ENCODE results near the gene LGALS14. TPM values are rescaled to one million over a fixed set of nuclear protein-coding genes. Genes with fewer than 3 reads are reported as not detected.
"Not testable (repeated sequence)": the region's sequence is repeated elsewhere in the genome, so short reads cannot be mapped to it uniquely, and the experiment has no call there.

The LGALS14 gene
- total RNA-seq, 1 donor from 2014 or later: not detected

DNA sequence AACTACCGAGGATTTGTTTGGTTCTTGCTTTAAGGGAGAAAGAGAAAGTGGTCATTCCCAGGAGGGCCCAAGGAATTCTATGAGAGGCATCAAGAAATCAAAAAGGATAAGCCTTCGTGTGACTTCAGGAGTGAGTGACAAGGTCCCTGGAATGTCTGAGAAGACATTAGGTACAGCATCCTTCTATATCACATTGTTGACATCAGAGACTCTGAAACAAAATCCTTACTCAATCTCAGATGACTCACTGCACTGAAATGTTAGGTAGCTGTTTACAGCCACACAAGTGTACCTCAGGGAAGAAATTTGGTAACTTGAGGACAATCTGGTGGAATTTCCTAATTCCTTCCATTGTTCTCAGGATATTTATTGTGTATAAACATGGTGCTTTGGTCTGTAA lies 7.9 kb upstream of the LGALS14 start:
- no peak for DNase-seq

DNA sequence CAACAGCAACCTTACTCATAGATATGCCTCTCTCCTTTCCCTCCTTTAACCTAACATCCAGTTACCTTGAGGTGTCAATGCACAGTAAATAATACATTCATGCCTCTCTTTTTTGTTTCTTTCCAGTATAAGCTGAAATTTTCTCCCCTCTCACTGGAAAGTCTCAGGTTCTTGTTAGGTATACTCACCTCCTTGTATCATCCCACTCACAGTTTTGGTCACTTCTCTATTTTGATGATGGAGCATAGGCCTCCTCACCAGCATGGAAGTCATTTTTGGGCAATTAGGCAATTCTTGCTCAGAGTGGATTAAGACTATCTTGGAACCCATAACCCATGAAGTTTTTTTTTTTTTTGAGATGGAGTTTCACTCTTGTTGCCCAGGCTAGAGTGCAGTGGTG lies 5.7 kb upstream of the LGALS14 start:
- no peak for DNase-seq

DNA sequence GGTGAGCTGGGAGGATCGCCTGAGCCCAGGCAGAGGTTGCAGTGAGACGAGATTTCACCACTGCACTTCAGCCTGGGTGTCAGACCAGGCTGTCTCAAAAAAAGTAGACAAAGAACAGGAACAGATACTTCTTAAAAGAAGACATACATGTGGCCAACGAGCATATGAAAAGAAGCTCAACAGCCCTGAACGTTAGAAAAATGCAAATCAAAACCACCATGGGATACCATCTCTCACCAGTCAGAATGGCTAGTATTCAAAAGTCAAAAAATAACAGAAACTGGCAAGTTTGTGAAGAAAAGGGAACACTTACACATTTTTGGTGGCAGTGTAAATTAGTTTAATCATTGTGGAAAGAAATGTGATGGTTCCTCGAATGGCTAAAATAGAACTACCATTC lies 3.0 kb upstream of the LGALS14 start:
- DNase-seq: no peak

DNA sequence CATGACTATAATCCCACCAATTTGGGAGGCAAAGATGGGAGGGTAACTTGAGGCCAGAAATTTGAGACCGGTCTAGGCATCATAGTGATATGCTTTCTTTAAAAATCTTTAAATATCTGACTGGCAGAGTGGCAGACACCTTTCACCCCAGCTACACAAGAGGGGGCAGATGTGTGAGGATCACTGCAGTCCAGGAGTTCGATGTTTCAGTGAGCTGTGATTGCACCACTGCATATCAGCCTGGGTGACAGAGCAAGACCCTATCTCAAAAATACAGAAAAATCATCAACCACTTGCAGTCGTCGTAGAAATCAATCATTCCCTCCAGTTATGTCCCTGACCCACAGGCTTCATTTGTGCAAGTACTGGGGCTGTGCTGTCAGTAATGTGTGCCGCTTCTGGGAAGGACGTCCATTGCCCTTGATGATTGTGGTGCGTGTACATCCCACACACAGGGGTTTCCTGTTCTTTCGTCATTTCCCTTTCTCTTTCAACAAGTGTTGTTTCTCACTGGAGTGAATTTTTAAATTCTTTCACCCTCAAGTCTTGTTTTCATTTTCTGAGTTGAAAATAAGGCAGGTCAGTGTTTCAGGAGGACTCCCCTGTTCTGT lies 1.4 kb downstream of the LGALS14 start:
- DNase-seq: no peak

DNA sequence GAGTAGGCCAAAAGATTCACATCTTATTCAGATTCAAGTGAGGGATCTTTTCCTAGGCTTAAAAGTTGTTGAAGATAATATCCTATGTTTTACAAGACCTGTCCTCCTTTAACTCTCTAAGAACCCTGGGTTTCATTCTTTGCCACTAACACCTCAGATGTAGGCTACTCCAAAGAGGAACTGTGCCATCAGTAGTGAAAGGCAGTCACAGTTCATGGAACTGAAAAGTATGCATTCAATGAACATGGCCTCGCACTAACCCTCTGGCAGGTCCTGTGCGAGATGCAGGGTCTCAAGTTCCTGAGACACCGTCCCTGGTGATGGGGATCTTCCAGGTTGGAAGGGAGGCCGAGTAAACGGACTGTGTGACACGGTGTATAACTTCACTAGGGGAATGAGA lies 4.3 kb downstream of the LGALS14 start:
- DNase-seq: no peak

DNA sequence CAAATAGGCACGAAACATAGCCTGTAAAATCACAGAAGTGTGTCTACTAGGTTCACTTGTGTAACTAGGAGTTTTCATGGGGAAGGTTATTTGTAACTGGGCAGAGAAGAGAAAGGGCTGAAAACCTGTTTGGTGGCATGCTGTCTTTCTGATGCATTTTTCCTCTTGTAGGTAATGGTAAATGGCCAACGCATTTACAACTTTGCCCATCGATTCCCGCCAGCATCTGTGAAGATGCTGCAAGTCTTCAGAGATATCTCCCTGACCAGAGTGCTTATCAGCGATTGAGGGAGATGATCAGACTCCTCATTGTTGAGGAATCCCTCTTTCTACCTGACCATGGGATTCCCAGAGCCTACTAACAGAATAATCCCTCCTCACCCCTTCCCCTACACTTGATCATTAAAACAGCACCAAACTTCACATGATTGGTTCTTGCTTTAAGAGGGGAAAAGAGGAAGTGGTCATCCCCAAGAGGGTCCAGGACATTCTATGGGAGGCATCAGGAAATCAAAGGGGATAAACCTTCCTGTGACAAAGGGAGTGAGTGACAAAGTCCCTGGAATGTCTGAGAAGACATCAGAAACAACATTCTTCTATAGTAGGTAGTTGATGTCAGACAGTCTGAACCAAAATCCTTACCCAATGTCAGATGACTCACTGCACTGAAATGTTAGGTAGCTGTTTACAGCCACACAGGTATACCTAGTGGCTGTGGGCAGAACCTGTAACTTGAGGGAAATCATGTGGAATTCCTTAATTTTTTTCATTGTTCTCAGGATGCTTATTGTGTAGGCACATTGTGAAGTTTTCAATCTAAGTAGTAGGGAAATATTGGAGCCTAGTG lies 5.0 kb downstream of the LGALS14 start:
- no peak for DNase-seq

DNA sequence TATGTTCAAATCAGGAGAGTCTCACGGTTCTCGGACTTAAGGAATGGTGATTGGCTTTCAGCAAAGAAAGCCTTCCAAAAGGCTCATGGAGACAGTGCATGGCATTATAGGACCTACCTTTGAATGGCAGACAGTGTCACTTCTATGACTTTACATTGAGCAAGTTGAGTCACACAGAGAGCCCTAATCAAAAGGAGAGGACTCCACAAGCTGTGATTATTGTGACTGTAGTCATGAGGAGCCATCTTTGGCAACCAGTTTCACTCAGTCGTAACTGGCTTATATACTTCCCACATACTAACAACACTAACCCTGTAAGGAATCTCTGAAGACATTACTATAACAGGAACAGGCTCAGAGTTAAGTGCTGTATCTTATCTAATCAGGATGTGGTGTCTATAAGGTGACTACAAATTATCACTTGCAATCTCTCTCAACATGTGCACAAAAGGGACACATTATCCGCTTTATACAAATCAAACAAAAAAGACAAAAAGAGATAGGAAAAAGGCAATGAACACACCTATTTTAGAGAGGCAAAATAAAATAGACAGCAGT lies 6.1 kb downstream of the LGALS14 start:
- DNase-seq: no peak

DNA sequence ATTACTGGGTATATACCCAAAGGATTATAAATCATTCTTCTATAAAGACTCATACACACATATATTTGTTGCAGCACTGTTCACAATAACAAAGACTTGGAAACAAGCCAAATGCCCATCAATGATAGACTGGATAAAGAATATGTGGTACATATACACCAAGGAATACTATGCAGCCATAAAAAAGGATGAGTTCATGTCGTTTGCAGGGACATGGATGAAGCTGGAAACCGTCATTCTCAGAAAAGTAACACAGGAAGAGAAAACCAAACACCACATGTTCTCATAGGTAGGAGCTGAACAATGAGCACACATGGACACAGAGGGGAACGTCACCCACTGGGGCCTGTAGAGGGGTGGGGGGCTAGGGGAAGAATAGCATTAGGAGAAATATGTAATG lies 15.9 kb downstream of the LGALS14 start:
- not testable (repeated sequence) for DNase-seq

DNA sequence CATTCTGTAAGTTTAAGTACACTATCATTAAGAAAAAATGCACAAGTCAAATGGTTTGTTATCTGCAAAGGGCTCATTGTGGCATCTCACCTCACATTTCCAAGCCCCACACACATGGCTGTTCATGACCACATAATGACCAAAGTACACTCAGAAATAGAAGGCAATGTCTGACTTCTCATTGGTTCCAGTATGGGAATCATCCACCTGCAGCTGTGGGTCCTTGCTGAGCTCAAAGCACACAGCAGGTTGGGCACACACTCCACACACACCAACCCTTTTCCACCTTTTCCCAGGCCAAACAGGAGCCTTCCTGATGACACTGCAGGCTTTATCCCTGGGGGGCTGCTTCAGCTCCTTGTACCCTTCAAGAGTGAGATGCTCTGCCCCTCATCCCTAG lies 21.7 kb downstream of the LGALS14 start:
- DNase-seq: no peak

DNA sequence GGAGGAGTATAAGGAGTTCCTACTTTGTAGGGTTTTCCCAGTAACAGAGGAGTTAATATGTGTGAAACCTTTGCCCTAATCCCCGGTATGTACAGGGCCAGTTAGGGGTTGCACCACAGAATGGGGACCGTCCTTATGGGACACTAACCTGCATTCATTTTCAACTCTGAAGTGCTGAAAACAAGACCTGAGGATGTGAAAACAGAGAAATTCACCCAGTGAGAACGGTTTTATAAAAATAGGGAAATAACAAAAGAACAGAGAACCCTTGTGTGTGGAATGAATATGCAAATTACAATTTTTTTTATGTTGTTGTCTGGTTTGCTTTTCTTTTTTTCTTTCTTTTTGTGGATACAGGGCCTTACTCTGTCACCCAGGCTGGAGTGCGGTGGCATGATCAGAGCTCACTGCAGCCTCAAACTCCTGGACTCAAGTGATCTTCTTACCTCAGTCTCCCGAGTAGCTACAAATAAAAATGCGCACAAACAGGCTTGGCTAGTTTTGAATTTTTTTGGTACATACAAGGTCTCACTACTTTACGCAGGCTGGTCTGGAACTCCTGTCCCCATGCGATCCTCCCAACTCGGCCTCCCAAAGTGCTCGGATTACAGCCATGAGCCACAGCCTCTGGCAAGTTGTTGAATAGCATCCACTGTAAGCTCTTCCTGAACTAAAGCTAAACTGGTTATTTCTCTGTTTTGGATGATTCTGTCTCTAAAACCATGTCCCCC lies 23.0 kb downstream of the LGALS14 start:
- no peak for DNase-seq

DNA sequence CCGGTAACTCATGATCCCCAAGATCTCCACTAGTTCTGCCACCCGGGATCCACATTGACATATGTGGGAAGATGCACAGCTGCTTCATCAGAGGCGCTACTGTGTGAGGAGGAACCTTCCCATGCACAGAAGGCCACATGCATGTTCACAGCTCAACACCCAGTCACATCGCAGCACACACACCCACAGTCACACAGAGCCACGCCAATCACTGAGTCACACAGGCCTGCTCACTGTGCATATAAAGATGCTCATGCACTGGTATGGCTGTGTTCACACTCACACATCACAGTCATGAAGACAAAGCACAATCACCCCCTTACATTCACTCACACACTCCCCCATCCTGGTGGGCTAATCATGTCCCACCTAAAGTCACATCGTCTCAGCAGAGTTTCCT lies 23.8 kb downstream of the LGALS14 start:
- DNase-seq: no peak

DNA sequence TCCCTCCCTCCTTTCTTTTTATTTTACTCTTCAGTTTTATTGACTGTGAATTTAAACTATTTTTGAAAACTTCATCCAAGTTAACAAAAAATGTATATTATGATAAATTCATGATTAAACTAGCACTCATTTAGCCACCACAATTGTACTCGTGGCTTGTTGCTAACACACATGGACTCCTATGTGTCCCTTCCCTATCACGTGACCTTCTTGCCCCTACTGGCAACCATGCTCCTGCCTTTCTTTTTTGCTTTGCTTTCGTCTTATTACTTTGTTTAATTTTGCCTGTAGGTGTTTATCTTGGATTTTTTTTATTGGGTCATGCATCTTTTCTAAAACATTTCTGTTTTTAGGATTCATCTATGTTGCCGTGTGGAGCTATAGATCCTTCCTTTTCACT lies 25.3 kb downstream of the LGALS14 start:
- DNase-seq: no peak

DNA sequence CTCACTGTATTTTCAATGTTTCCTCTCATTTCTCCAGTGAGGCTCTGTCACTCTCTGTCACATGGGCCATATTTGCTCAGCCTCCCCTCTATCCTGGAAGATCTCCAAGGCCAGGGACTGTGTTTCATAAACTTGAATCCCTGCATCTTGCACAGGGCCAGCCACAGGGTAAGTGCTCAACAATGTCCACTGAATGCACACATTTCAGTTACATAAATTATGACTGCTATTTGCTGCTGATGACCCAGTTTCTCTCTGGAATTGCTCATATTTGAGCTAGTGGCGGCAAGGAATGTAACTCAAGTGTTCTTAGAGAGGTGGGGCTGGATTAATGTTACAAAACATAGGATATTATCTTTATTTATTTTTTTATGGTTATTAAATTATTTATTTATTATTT lies 27.4 kb downstream of the LGALS14 start:
- DNase-seq: no peak

DNA sequence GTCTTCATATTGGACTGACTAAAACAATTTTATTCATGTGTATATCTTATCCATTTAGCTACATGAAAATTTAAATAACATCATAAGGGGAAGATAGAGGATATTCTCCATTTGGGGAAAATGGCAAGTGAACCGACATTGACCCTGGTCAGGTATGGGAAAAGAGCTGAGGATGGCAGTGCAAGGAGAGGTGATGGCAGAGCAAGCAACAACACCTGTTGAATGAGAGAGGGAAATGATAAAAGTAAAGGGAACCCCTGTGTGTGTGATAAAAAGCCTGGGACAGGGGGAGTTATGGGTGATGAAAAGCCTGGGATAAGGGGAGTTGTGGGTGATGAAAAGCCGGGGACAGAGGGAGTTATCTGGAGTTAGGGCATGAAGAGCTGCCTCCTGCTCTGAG lies 29.6 kb downstream of the LGALS14 start:
- no peak for DNase-seq

DNA sequence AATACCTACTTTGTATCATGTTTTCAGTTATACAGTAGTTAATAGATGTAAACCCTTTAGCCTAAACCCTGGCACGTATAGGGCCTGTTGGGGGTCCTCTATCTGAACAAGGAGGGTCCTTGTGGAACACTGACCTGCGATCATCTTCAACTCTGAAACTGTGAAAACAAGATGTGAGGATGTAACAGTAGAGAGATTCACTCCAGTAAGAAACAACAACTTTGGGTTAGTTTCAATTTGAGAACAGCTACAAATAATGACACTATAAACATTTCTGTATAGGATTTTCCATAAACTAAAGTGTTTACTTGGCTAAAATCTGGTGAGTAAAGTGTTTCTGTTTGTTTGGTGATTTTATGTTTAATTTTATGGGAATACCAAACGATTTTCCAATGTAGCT lies 31.4 kb downstream of the LGALS14 start:
- DNase-seq: no peak

DNA sequence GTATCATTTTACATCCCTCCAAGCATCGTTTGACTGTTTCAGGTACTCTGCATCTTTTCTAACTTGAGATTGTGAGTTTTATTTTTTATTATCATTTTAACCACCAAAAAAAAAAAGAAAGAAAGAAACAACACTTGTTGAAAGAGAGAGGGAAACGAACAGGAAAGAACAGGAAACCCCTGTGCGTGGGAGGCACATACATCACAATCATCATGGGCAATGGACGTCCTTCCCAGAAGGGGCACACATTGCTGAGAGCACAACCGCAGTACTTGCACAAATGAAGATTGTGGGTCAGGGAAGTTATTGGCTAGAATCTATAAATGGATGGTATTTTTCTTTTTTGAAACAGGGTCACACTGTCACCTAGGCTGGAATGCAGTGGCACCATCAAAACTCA lies 31.8 kb downstream of the LGALS14 start:
- DNase-seq: no peak

DNA sequence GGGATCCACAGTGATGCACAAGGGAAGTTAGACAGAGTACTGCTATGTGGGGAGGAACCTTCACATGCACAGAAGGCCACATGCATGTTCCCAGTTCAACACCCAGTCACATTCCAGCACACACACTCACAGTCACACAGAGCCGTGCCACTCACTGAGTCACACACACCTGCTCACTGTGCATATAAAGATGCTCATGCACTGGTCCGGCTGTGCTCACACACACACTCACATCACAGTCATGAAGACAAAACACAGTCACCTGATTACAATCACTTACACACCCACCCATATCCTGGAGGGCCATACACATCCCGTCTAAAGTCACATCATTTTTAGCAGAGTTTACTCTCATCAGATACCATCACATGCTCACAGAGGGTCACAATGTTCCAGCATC lies 33.1 kb downstream of the LGALS14 start:
- DNase-seq: no peak

DNA sequence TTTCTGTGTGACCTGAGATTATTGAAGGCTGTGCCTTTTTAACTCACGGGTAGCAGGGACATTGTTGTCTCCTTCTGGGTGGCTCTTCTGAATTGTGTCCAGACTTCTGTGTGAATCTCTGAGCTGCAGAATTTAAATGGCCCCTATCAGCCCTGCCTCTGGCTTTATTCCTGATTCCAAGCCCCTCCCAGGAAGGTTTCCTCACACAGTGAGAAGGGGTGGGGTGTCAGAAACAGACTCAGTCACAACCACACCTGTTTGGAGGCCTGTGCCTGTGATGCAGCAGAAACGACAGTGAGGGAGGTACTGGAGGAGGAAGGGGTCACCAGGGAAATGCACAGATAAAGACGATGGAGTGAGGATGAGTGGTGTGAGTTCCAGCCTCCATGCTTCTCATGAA lies 33.6 kb downstream of the LGALS14 start, which contains the start of gene CLC:
TSS of gene CLC (minus strand) at position 139 of the 400 bp plus-strand sequence. CDS start at position 62, 77 bp downstream.
- DNase-seq: no peak

DNA sequence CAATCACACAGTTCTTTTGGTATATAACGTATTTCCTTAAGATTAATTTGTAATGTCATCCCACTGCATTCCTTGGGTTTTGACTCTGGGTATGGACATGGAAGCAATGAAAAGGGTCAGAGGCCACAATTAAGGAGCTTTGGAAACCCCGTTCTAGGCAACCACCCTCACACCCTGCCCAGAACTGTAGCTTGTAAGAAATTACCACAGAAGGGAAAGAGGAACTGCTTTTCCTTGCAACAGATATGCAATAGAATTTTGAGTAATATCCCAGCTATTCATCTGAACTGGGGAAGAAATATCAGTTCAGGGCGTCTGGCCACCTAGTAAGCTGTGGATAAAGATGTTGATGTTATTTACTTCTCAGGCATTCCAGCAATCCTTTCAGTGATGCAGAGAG lies 34.5 kb downstream of the LGALS14 start:
- no peak for DNase-seq

DNA sequence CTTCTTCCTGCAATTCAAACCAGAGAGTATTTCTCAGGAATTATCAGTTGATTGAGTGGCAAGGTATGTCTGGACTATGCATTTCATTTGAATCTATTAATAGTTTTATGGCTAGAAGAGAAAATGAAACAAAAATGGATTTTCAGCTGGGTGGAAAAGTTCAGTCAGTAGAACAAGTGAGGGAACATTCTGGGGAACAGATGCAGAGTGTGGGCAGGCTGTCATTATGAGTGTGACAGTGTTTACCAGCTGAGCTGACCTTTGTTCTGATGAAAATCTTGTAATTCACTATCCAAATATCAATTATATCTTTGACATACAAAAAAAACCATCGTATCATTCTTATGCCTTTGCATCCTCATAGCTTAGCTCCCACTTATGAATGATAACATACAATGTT lies 36.1 kb downstream of the LGALS14 start:
- no peak for DNase-seq

DNA sequence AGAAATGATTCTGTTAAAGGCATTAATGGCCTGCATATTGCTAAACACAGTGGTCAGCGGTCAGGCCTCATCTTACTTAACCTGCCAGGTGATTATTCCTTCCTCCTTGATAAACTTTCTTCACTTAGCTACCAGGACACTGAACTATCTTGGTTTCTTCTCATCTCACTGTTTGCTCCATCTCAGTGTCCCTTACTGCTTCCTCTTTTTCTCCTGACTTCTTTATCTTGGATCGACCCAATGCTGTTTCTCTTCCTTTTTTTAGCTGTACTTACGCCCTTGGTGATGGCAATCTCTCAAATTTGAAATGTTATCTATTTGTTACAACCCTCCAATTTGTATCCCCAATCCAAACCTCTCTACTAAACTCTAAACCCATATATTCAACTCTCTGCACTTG lies 41.4 kb downstream of the LGALS14 start:
- no peak for DNase-seq

DNA sequence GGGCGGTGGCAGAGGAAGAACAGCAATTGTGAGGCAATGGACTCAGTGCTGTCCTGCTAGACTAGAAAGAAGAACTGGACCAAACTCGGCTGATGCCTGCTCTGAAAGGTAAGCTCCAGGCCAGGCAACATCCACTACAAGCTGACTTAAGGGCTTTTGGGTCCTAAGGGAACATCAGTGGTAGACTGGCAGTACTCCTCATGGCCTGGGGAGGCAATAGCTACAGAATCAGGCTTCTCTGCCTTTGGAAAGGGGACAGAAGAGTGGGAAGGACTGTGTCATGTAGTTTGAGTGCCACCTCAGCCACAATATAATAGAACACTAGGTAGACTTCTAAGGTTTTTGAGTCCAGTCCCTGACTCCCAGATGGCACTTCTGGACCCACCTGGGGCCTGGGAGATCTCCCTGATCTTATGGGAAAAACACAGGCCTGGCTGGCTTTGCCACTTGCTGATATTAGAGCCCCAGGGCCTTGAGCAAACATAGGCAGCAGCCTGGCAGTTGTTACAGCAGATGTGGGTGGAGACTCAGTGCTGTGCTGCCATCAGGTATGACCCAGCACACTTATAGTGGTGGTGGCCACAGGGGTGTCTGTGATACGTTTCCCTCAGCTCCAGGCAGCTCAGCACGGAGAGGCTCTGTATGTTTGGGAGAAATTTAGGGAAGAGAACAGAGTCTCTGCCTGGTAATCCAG lies 42.7 kb downstream of the LGALS14 start:
- no peak for DNase-seq
